T-helper 1 cell treated with Interleukin-12 subunit alpha and Interleukin-12 subunit beta and Interleukin-4 antibody, amounts not matched to agents 30 ng/mL and 1 ng/mL, for 36 hours (primary cell): ENCODE measurements around the gene SIRT2. TPM values are rescaled to one million over a fixed set of nuclear protein-coding genes. Genes with fewer than 3 reads are reported as not detected.
"Not testable (repeated sequence)": the region's sequence is repeated elsewhere in the genome, so short reads cannot be mapped to it uniquely, and the experiment has no call there.

ENCODE experiments used
- intact Hi-C: fragments of 100-400 bp; cut with micrococcal nuclease; formaldehyde crosslinking; loops from one replicate; pipeline ENCODE4 v1.15.1; 2024
- total RNA-seq: library from RNA; stranded (reverse); gene quantifications from 2 replicates; pipeline ENCODE4 v1.2.3, GENCODE V29; 2022

SIRT2 gene
- total RNA-seq, 1 donor from 2014 or later, result 56.7 TPM

DNA sequence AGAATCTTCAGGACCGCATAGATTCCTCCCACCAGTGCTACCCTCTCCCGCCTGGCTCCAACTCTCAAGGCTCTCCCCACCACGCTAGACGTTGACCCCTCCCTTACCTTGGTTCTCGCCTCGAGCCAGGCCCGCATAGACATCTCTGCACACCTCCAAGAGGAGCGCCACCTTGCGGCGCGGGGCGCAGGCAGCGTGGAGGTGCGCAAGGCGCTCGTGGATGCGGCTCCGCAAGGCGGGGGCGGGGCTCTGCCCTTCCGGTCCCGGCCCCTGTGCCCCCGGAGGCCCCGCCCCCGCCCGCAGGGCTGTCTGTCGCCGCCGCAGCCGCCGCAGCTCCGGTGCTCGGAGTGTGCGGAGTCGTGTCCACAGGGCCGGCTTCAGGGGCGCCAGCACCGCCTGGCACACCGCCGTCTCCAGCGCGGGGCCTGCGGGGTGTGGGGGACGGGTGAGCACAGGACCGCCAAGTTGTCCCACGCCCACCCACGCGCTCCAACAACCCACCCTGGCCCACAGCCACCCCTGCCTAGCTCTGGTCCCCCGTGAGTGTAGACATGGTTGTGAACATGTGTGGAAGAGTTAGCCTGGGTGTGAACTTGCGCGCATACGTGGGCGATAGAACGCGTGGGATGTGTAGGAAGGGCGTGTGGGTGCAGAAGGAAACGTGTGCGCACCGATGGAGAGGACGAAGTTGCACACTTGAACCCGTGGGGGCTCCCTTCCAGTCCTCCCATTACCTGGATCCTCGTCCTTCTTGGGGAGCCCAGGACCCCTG is 29.4 kb downstream of the SIRT2 start:
- intact Hi-C loops, result loop anchor here (1.0 to 2.0 kb wide), 5 partner anchors 8 to 223 kb away; partner anchors contain the start of genes ACTN4, ECH1, NFKBIB and RINL

DNA sequence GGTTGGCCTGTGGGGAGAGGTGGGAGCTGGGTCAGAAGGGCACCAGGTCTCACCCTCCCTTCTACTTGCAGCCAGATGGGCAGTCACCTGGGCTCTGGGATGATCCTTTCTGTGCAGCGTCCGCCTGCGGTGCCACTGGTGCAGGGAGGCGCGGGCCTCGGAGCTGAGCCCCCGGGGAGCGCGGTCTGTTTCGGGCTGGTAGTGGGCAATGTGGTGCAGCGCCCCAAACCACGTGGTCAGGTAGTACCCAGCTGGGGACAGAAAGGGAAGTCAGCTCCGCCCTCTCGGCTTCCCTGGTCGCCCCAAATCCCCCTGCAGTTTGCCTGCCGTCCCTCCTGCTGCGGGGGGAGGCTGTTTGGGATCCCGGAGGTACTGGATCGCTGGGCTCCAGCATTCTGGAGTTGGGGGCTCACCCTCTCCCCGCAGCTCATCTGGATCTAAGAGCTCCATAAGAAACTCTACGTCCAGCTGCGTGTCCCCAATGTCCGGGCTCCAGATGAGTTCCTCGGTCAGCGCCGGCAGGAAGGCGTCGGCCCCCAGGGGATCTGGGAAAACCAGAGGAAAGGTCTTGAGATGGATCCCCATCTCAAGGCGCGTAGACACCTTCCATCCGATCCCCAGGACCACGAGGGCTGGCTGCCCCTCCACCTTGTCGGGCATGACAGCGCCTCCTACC is 30.1 kb downstream of the SIRT2 start:
- intact Hi-C loops, result loop anchor here (1.0 to 2.0 kb wide), 5 partner anchors 9 to 222 kb away; partner anchors contain the start of genes ACTN4, ECH1, NFKBIB and RINL

DNA sequence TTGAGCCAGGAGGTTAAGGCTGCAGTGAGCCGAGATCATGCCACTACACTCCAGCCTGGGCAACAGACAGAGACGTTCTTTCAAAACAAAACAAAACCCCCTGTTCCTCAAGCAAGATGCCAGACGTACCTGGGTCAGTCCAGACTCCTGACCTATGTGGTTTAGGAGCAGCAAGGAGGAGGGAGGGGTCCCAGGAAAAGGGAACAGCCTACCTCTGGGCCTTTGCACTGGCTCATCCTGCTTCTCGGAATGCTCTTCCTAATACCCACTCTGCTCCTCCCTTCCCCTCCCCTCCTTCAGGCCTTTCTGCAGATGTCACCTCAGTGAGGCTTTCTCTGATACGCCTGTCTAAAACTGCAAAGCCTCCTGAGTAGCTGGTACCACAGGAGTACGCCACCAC is 30.9 kb downstream of the SIRT2 start:
- intact Hi-C loops, result loop anchor here (2.0 kb wide), 1 partner anchor 222 kb away; the partner anchor contains the start of gene ACTN4

DNA sequence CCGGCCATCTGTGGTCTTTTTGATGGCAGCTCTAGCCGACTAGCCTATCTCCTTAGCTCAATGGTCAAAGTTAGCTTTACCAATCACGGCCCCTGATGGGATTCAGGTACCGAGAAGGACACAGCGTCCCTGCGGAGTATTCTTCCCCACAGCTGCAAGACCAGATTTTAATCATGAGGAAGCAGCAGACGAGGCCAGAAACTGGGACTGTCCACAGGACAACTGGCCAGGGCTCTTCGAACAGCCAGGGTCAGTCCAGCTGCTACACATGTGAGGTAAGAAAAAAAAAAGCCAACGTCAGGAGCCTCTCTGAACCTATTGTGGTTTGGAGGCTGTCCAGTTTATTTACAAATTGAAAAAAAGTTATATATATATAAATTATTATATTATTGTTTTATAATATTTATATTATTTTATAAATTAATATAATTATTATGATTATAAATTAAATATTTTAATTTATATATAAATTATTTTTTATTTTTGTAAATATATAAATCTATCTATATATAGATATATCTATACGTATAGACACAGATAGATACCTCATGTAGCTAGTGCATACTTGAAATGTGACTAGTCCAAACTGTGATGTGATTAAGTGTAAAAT is 32.1 kb downstream of the SIRT2 start:
- intact Hi-C loops, result no loop called here

DNA sequence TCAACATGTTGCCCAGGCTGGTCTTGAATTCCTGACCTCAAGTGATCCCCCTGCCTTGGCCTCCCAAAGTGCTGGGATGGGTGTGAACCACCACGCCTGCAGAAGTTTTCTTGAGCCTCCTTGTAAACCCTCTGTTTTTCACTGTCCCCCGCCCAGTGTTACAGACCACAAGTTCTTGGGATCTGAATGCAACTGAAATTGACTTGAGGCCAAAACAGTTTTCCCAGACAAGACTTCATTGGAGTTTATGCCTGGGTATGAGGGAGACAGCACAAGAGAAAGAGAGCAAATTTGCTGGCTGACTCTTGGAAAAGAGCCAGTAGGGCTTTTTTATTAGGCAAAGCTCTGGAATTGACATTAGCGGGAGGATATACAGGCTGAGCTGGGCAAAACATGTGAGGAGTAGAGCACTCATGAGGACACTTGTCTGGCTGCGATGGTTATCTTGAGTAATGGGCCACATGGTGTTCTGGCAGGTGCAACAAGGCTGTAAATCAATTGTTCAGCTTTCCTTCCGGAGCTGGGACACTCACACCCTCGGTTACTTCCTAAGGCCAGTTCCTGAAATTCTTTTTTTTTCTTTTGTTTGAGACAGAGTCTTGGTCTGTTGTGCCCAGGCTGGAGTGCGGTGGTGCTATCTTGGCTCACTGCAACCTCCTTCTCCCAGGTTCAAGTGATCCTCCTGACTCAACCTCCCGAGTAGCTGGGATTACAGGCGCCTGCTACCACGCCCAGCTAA is 36.9 kb downstream of the SIRT2 start:
- intact Hi-C loops, result no loop called here

DNA sequence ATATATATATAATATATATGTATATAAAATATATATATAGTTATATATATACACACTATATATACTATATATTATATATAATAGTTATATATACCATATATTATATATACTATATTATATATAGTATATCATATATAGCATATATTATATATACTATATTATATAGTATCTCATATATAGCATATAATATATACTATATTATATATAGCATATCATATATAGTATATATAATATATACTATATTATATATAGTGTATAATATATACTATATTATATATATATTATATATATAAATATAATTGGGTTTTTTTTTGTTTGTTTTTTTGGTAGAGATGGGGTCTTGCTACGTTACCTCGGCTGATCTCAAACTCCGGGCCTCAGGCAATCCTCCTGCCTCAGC is 38.0 kb downstream of the SIRT2 start:
- intact Hi-C loops, result no loop called here

DNA sequence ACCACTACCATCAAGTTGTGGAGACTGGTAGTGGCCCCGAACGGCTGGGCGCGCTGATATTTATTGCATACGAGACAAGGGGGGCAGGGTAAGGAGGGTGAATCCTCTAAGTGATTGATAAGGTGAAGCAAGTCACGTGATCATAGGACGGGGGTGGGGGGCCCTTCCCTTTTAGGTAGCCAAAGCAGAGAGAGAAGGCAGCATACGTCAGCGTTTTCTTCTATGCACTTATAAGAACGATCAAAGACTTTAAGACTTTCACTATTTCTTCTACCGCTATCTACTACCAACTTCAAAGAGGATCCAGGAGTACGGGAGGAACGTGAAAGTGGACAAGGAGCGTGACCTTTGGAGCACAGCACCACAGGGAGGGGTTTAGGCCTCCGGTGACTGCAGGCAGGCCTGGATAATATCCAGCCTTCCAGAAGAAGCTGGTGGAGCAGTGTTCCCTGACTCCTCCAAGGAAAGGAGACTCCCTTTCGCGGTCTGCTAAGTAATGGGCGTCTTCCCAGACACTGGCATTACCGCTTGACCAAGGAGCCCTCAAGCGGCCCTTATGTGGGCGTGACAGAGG is 39.7 kb downstream of the SIRT2 start:
- intact Hi-C loops, result not testable (repeated sequence)

DNA sequence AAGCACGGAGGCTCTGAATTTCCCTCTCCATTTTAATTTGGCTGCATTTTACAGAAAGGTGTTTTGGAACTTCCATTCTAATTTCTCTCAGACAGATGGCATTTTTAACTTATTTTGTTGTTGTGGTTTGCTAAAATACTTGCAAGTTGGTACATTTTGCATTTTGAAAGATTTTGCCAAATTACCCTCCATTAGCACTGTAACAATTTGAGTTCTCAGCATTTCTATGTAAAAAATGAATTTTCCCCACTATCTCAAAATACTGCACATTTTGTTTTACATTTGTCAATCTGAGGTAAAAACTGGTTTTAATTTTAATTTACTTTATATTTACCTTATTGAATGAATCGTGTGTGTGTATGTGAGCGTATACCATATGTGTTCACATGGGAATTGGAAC is 42.6 kb downstream of the SIRT2 start:
- intact Hi-C loops, result no loop called here

DNA sequence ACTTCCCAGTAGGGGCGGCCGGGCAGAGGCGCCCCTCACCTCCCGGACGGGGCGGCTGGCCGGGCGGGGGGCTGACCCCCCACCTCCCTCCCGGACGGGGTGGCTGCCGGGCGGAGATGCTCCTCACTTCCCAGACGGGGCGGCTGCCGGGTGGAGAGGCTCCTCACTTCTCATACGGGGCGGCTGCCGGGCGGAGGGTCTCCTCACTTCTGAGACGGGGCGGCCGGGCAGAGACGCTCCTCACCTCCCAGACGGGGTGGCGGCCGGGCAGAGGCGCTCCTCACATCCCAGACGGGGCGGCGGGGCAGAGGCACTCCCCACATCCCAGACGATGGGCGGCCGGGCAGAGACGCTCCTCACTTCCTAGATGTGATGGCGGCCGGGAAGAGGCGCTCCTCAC is 43.7 kb downstream of the SIRT2 start:
- intact Hi-C loops, result not testable (repeated sequence)

DNA sequence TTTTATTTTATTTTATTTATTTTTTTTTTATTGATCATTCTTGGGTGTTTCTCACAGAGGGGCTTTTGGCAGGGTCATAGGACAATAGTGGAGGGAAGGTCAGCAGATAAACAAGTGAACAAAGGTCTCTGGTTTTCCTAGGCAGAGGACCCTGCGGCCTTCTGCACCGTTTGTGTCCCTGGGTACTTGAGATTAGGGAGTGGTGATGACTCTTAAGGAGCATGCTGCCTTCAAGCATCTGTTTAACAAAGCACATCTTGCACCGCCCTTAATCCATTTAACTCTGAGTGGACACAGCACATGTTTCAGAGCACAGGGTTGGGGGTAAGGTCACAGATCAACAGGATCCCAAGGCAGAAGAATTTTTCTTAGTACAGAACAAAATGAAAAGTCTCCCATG is 44.5 kb downstream of the SIRT2 start:
- intact Hi-C loops, result loop anchor here (5.0 kb wide), 1 partner anchor 537 kb away; the partner anchor contains the start of genes MED29 and PAF1

DNA sequence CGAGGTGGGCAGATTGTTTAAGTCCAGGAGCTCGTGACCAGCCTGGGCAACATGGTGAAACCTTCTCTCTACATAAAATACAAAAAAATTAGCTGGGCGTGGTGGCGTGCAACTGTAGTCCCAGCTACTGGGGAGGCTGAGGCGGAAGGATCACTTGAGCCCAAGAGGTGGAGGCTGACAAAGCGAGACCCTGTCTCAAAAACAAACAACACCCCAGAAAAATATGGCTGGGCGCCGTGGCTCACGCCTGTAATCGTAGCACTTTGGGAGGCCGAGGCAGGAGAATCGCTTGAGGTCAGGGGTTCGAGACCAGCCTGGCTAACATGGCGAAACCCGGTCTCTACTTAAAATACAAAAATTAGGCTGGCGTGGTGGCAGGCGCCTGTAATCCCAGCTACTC is 46.2 kb downstream of the SIRT2 start:
- intact Hi-C loops, result loop anchor here (5.0 kb wide), 1 partner anchor 539 kb away; the partner anchor contains the start of genes MED29 and PAF1

DNA sequence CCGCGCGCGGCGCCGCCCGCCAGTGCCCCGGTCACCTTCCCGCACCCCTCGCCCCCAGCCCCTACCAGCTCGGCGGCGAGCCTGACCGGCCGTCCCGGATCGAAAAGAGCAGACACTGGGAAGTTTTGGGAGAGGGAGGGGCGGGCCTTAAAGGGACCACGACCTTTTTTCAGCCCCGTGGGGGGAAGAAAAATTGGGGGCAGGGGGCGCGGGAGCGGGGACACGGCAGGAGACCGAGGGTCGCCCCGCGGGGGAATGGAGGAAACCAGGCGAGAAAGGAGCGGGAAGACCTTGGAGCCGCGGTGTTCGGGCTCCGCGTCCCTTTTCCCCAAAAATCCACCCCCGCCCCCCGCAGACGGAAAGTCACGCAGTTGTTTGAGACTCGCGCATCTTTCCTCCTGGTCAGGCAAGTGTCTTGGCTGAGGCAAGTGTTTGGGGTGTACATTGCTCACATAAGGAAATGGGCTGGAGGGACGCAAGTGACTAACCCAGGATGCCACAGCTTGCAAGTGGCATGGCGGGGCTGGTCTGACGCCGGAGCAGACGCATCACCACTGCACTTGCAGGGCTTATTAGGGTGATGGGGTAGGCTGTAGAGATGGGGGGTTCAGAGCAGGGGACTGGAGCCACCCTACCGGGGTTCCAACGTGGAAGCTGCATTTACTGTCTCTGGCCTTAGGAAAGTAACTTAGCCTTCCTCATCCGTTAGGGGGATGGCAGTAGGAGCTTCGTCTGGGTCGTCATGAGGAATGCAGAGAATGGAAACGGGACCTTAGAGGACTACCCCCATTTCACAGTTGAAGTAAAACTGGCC is 47.0 kb downstream of the SIRT2 start:
- intact Hi-C loops, result loop anchor here (1.0 to 5.0 kb wide), 2 partner anchors 17 to 540 kb away; partner anchors contain the start of genes MED29 and PAF1

DNA sequence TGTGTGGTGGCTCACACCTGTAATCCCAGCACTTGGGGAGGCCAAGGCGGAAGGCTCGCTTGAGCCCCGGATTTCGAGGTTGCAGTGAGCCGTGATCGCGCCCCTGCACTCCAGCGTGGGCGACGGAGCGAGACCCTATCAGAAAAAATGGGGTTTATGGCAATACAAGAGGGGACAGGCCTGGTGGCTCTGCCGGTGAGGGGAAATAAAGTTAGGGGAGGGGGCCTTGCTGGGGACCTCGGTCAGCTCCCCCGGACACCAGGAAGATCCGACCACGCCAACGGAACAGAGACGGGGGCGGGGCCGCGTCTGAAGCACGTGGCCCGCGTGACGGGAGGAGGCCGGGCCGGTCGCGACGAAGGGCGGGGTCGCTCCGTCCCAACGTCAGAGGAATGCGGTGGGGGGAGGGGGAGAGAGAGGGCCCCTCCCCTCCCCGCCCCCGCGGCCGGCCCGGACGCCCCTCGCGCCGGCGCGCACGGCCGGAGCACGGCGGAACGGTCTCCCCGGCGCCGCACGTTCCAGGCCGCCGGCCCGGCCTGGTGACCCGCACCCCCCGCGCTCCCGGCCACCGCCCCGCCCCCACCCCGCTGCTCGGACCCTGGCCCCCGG is 47.7 kb downstream of the SIRT2 start:
- intact Hi-C loops, result loop anchor here (1.0 to 5.0 kb wide), 4 partner anchors 18 to 561 kb away; partner anchors contain the start of genes GGN, MED29, PAF1 and PLEKHG2

DNA sequence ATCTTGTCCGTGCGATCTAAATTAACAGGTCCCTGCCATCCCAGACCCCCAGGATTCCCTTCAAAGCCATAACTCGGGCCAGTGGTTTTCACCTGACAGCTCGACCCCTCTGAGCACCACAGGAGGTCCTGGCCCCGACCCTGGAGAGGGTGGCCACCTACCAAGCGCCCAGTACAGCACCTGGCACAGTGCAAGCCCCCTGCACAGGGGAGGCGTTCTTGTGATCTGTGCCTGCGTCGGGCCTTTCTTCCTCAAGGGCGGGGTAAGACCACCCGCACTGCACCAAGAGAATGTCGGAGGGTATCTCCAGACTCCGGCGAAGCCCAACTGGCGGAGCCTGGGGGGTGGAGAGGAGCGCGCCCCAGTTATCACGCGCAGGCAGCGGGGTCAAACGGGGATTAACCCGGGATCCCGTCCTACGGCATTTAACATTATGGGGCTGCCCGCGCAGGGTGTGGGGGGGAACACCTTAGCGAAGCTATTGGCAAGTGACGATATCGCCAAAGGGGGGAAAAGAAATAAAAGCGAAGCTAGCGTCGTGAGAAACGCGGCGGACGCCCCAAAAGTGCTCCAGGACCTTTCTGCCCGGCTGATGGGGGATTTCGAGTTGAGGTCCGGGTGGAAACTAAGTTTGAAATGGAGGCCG is 48.3 kb downstream of the SIRT2 start:
- intact Hi-C loops, result loop anchor here (1.0 to 5.0 kb wide), 12 partner anchors 20 to 562 kb away; partner anchors contain the start of genes ACTN4, ECH1, EIF3K and GGN

DNA sequence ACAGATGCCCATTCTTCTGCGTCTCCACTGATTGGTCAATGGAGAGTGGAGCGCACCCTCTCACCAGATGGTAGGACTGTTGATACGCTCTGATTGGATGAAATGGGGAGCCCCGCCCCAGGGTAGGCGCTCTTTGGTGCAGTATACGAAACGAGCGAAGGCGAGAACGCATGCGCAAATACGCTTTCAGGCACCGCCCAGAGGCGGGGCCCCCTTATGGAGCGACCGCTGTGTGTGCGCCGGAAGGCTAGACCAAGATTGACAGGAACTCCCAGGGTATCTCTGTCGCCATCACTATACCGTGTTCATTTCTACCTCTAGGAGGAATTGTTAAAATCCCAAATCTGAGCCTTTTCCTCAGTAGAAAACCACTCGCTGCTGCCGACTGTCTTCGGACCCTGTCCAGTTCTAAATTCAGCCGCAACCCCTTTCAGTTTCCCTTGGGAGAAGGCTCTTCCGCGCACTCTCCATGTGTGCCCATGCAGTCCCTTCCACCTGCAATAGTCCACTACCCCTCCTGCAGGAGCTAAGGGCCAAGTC is 48.9 kb downstream of the SIRT2 start:
- intact Hi-C loops, result loop anchor here (1.0 to 5.0 kb wide), 12 partner anchors 19 to 562 kb away; partner anchors contain the start of genes ACTN4, ECH1, EIF3K and GGN

DNA sequence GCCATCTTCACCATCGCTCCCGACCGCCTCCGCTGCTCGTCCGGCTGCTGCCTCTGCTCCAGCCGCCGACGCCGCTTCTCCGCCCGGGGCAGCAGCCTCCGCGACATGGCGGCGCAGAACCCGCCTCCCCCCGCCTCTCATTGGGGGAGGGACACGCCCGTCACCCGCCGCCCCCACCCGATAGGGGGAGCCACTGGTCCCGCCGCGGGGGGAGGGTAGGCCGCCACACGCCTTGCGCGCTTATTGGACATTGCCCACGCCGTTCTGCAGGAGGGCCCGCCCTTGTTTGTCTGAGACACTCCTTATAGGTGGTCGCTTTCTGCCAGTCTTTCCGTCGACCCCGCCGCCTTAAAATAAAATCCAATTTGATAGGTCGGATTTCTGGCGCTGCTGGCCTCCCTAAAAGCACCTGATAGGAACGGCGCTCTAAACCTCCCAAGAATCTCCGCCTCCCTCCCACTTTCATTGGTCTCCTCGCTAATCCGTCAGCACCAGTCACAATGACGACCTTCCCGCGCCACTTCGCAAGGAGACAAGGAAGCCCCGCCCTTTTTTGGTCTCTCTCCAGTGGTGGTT is 49.5 kb downstream of the SIRT2 start, which contains the start of gene HNRNPL:
HNRNPL (minus strand) TSS at position 127 of the 576 bp plus-strand sequence; CDS start at position 107, 20 bp downstream.
- intact Hi-C loops, result loop anchor here (1.0 to 5.0 kb wide), 14 partner anchors 19 to 563 kb away; partner anchors contain the start of genes ACTN4, ECH1, EIF3K and GGN

DNA sequence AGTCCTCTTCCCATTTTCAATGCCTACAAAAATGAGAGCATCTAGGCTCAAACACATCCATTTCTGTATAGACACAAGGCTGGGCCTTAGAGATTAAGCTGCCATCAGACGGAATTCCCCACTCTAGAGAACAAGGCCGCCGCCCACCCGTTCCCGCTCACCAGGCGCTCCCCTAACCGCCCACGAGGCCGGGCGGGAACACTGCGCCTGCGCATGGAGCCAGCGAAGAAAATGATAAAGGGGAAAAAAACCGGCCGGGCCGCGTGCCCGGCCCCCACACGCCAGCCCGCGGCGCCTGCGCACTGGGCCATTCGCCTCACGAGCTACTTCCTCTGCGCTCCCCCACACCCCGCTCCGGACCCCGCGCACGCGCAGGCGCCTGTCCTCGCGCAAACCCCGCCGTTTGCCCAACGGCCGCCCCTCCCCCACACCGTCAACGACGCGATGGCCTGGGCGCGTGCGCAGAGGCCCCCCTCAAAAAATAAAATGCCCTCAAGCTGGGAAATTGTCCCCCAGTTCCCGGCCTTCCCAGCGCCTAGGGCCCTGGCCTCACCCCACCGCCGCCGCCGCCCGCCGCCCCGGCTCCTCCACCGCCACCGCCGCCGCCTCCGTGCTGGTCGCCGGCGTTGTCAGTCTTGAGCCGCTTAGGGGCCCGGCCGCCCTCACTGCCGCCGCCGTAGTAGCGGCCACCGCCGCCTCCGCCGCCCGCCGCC is 50.1 kb downstream of the SIRT2 start:
- intact Hi-C loops, result loop anchor here (2.0 to 5.0 kb wide), 2 partner anchors 29 to 212 kb away; partner anchors contain the start of gene RINL
